Raji (cell line): ENCODE data around the gene C2CD2.

ENCODE experiments used
- POLR2A ChIP-seq: IDR thresholded peaks from 2 replicates; pipeline ENCODE4 v1.6.1; 2011; ENCODE audit warnings: low read depth, low read length, control low read depth; ENCODE audit not compliant: insufficient read depth

The C2CD2 gene

DNA sequence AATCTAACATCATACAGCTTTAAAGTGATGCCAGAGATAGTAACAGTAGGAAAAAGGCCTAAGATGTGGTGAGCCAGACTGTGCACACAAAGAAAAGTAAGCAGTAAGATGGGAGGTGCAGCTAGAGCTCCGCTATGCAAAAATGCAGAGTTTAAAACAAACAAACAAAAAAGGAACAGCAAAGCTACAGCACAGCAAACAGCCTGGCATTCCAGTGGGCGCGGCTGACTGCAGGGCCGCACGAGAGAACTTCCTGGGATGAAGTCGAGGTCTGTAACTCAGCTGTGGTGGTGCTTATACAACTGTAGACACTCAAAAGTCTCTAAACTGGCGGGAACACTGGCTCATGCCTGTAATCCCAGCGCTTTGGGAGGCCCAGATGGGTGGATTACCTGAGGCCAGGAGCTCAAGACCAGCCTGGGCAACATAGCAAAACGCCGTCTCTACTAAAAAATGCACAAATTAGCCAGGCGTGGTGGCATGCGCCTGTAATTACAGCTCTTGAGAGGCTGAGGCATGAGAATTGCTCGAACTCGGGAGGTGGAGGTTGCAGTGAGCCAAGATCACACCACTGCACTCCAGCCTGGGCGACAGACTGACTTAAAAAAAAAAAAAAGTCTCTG is 104.7 kb downstream of the C2CD2 start:
- no peak for TF ChIP-seq POLR2A

DNA sequence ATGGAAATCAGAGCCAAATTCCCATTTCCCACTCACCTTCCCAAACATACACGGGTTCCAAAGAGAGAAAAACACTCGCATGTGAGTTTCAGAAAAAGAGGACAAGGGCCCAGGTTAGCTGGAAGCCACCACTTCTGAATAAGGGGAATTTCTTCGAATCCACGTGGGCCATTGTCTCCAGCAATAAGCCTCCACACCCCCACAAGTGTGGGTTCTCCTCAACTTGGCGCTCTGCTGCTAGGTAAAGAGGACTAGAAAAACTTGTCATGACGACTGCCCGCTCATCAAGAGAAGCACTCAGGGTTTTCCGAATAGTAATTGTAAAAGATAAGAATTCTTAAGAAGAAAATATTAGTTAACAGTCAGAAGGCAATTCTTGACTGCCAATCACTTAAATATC is 105.3 kb downstream of the C2CD2 start:
- TF ChIP-seq POLR2A = no peak

DNA sequence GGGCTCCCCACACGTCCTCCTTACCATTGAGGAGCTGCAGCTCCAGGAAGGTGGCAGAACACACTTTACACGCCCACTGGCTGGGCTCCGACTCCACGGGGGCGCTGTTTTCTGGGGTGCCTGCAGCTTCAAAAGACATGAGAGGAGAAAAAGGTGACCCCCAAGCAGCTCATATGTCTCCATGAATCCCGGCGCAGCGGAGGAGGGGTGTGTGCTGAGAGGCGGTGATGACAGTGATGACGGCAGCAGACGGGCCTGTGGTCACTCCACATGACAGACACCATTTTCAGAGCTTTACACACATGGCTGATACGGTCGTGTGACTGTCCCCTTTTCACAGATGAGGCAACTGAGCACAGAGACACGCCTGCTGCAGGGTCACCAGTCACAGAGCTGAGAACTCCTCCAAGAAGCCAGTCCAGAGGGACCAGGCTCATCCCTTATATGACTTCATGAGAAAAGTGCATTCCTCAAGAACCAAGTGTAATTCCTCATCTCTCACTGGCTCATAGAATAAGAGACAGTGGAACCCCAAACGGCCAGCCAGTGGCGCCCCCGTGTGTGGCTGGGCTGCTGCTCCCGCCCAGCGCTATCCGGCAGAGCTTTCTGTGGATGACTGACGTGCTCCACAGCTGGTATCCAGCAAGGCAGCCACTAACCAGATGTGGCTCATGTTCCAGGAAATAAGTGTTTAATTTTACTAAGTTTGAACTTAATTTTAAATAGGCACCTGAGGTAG is 106.6 kb downstream of the C2CD2 start:
- TF ChIP-seq POLR2A = no peak

DNA sequence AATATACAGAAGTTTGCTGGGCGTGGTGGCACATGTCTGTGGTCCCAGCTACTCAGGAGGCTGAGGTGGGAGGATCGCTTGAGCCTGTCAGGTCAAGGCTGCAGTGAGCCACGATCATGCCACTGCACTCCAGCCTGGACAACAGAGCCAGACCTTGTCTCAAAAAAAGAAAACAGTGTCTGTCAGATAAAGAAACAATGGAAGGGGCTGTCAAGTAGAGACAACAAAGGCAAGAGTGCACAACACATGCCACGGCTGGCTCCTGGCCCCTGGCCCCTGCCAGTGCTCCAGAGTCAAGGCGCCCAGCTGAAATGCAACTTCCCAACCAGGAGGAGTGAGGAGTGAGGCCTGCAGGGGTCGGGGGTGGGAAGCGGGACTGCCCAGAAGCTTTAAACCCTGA is 107.3 kb downstream of the C2CD2 start:
- no peak for TF ChIP-seq POLR2A

GRCh38 chr21:41846033-41846317 is 107.8 kb downstream of the C2CD2 start:
- no peak for TF ChIP-seq POLR2A

GRCh38 chr21:41845310-41846032 is 108.3 kb downstream of the C2CD2 start:
- TF ChIP-seq POLR2A = no peak

DNA sequence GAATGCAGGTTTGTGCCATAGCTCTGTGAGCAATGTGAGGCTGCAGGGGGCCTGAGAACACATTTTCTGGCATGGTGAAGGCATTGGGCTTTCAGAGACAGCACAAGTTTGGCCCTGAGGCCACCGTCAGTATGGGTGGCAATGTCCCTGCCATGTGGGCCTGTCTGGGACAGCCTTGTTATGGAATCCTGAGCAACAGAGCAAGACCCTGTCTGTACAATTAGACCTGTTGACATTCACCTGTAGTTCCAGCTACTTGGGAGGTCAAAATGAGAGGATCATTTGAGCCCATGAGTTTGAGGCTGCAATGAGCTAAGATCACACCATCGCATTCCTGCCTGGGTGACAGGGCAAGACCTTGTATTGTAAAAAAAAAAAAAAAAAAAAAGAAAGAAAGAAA is 110.2 kb downstream of the C2CD2 start:
- TF ChIP-seq POLR2A = no peak

DNA sequence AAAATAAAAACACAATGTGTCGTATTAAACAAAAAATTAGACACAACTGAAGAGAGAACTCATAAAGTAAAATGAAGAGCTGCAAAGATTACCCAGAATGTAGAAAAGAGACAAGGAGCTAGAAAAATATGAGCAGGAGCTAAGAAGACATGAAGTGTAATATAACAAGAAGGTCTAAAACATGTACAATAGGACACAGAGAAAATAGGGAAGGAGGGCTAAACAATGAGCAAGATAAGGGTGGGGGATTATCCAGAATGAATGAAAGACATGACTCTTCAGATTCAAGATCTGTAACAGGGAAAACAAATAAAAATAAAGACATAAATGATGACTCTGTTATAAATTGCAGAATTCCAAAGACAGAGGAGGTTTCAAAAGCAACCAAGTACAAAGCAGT is 112.9 kb downstream of the C2CD2 start:
- no peak for TF ChIP-seq POLR2A

DNA sequence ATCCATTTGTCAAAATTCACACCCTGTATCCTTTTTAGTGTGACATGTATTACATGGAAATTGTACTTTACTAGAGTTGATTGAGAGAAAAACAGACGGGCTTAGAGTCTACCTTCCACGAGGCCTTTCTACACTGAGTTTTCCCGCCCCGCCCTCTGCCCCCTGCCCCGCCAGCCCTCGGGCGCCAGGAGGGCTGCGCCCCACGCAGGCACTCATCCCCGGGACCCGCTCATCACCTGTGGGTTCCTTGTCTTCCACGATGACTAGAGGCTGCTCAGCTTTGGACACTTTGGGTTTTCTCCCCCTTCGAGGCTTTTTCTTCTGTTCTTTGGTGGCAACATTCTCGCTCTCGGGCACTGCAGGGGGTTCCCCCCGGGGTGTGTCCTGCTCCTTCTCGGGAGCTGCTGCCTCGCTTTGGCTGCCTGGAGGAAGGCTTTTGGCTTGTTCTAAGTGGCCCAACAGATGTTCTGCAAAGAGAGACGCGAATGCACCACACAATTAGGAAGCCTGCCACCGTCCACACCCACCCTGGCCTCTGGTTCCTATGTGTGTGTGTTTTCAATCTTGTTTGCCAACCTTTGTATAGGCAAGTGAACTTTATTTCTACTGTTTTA is 114.3 kb downstream of the C2CD2 start:
- no peak for TF ChIP-seq POLR2A

- TF ChIP-seq POLR2A = 0 out of 2 replicates have a peak, but pooled peaks have one; percentile 15
Observed at GRCh38 chr21:41837756-41838297, 116.0 kb downstream of the C2CD2 start.

DNA sequence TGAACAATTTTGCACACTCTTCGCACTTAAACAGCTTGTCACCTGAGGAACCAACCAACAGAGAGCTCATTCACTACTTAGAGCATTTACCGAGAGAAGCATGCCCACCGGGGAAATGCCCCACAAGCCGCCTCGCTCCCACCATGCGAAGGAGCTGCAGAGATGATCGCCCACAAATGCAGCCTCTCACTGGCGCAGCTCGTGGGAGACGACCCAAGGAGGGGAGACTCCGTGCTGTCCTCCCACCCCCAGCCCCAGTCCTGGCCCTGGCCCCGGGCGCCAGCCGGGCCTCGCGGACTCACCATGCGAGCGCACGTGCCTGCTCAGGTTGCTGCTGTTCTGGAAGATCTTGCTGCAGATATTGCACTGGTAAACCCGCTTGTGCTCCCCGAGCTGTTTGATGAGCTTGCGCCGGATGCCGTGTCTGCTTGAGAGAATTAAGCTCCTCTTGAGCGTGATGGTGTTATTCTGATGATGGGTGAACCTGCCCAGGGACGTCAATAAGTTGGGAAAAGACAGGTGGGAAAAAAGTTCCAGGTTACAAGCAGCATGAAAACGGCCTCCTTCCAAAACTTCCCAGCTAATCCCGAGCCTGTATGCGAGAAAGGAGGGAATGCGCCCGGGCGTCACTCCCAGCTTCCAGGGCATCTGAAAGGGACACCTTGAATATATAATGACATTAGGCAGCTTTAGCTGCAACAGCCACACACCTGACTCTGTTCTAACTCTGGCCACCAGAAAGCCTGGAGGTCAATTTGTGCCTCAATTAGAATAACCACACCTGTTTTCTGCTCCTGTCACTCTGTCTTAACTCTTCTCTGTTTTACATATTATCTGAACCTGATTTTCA is 117.4 kb downstream of the C2CD2 start:
- TF ChIP-seq POLR2A = peak; percentile 54

DNA sequence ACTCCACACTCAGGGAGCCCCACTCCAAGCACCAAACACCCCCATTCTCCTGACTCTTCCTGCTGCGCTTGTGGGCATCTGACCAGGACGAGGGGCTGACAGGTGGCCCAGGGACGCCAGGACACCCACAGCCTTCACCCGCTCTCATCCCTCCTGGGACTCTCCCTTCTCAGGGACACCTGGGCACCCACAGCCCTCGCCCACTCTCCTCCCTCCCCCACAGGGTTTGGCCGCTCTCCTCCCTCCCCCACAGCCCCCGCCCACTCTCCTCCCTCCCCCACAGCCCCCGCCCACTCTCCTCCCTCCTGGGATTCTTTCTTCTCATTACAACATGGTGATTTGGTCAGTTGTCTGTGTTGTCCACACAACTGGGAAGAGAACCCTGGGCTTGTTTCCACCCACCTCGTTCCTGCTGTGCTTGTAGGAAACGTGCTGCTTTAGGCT is 118.1 kb downstream of the C2CD2 start:
- peak; percentile 53; the same call in 1 of the 2 replicates for TF ChIP-seq POLR2A
